OCI-LY1 (cell line): ENCODE results near the gene MYO18A.

Experiments
- EZH2 ChIP-seq: fragments of 200-600 bp; sonication (generic), shearing (Covaris generic); IDR thresholded peaks from 2 replicates; pipeline ENCODE4 v1.8.0; 2017; ENCODE audit warnings: borderline replicate concordance, mixed run types, mild to moderate bottlenecking, antibody characterized with exemption, low read length, moderate library complexity, mixed read lengths
- TF ChIP-seq, protein P1 (sequence below): fragments of 200-600 bp; sonication (generic), shearing (Covaris generic); IDR thresholded peaks from 2 replicates; pipeline ENCODE4 v1.5.1; 2017; ENCODE audit warnings: mild to moderate bottlenecking, antibody characterized with exemption, low read length, moderate library complexity, mixed read lengths

DNA sequence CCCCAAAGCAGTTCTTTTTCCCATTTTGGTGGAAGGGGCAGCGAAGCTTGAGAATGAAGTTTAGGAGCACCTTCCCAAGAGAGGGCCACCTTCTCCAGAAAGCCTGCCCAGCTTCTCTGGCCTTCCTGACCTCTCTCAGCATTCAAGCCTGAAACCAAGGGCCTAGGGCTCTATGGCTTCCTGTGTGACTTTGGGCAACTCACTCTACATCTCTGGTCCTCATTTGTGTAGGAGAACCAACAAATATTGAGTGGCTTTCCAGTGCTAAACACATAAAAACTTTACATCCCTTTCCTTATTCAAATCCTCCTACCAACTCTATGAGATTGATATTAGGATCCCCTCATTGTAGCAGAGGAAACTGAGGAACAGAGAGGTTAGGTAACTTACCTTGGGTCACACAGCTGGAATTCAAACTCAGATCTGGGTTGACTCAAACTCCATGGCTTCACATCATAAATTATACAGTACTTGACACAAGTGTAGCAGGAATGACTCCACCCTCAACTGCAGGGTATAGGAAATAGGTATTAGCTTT lies 32.0 kb upstream of the MYO18A start:
- TF ChIP-seq, protein P1, sequence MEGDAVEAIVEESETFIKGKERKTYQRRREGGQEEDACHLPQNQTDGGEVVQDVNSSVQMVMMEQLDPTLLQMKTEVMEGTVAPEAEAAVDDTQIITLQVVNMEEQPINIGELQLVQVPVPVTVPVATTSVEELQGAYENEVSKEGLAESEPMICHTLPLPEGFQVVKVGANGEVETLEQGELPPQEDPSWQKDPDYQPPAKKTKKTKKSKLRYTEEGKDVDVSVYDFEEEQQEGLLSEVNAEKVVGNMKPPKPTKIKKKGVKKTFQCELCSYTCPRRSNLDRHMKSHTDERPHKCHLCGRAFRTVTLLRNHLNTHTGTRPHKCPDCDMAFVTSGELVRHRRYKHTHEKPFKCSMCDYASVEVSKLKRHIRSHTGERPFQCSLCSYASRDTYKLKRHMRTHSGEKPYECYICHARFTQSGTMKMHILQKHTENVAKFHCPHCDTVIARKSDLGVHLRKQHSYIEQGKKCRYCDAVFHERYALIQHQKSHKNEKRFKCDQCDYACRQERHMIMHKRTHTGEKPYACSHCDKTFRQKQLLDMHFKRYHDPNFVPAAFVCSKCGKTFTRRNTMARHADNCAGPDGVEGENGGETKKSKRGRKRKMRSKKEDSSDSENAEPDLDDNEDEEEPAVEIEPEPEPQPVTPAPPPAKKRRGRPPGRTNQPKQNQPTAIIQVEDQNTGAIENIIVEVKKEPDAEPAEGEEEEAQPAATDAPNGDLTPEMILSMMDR: no peak
- no peak for TF ChIP-seq EZH2
